Liver (tissue), 9 donors: ENCODE measurements around the gene PTPRN2. TPM values are rescaled to one million over a fixed set of nuclear protein-coding genes. Genes with fewer than 3 reads are reported as not detected.

ENCODE experiments used
- DNase-seq: peaks from one replicate; pipeline ENCODE4 v3.0.0-alpha.2; 2017; ENCODE audit warnings: low spot score
- H3K27ac ChIP-seq, 2 donors: one replicate each; pipeline ENCODE4 v1.7.0; 2013; ENCODE audit warnings: inconsistent platforms in 2 of 2, low read length in 2 of 2, control low read depth in 1 of 2, low read depth in 1 of 2, mild to moderate bottlenecking in 1 of 2
- H3K27me3 ChIP-seq, 4 donors: one replicate each; pipeline versions ENCODE4 v1.6.1 to v1.7.0; 2013; ENCODE audit warnings: low read length in 3 of 4, inconsistent platforms in 1 of 4, mild to moderate bottlenecking in 1 of 4, moderate library complexity in 1 of 4; ENCODE audit not compliant: control insufficient read depth in 4 of 4, insufficient read depth in 4 of 4
- H3K36me3 ChIP-seq, 4 donors: one replicate each; pipeline versions ENCODE4 v1.6.1 to v1.7.0; 2013; ENCODE audit warnings: low read length in 3 of 4, mild to moderate bottlenecking in 3 of 4, low read depth in 1 of 4, moderate library complexity in 1 of 4; ENCODE audit not compliant: control insufficient read depth in 4 of 4, insufficient read depth in 3 of 4
- H3K4me1 ChIP-seq, 4 donors: one replicate each; pipeline versions ENCODE4 v1.6.1 to v1.7.0; 2013; ENCODE audit warnings: low read length in 3 of 4, mild to moderate bottlenecking in 3 of 4, moderate library complexity in 1 of 4; ENCODE audit not compliant: control insufficient read depth in 4 of 4, insufficient read depth in 4 of 4
- H3K4me3 ChIP-seq, 3 donors: one replicate each; pipeline versions ENCODE4 v1.6.1 to v1.7.0; 2013; ENCODE audit warnings: low read length in 3 of 3, control low read depth in 1 of 3, low read depth in 1 of 3, mild to moderate bottlenecking in 1 of 3
- H3K9ac ChIP-seq, 2 donors: one replicate each; pipeline ENCODE4 v1.7.0; 2013; ENCODE audit warnings: low read length in 2 of 2, mild to moderate bottlenecking in 2 of 2, moderate library complexity in 2 of 2, control low read depth in 1 of 2, low read depth in 1 of 2
- H3K9me3 ChIP-seq, 4 donors: one replicate each; pipeline versions ENCODE4 v1.6.1 to v1.7.0; 2013; ENCODE audit warnings: low read length in 3 of 4; ENCODE audit not compliant: control insufficient read depth in 4 of 4
- FOXA1 ChIP-seq: IDR thresholded peaks from 2 replicates; pipeline ENCODE4 v1.6.1; 2016; ENCODE audit warnings: antibody characterized with exemption
- GABPA ChIP-seq, 2 donors: IDR thresholded peaks in 1 of 2; conservative IDR thresholded peaks in 1 of 2; 2 replicates each; pipeline ENCODE4 v1.6.1; 2016; ENCODE audit warnings: antibody characterized with exemption in 2 of 2, mild to moderate bottlenecking in 1 of 2, moderate library complexity in 1 of 2
- HNF4G ChIP-seq: IDR thresholded peaks from 2 replicates; pipeline ENCODE4 v1.6.1; 2016; ENCODE audit warnings: antibody characterized with exemption
- NR2F2 ChIP-seq: IDR thresholded peaks from 2 replicates; pipeline ENCODE4 v1.6.1; 2016; ENCODE audit warnings: antibody characterized with exemption
- RAD21 ChIP-seq, 2 donors: IDR thresholded peaks; 2 replicates each; pipeline ENCODE4 v1.6.1; 2016; ENCODE audit warnings: antibody characterized with exemption in 2 of 2, mild to moderate bottlenecking in 2 of 2
- RXRA ChIP-seq, 2 donors: IDR thresholded peaks; 2 replicates each; pipeline ENCODE4 v1.6.1; 2017 to 2018; ENCODE audit warnings: antibody characterized with exemption in 2 of 2, mild to moderate bottlenecking in 1 of 2
- TAF1 ChIP-seq: conservative IDR thresholded peaks from 2 replicates; pipeline ENCODE4 v1.6.1; 2016; ENCODE audit warnings: antibody characterized with exemption, mild to moderate bottlenecking
- YY1 ChIP-seq: IDR thresholded peaks from 2 replicates; pipeline ENCODE4 v1.6.1; 2016; ENCODE audit warnings: antibody characterized with exemption, mild to moderate bottlenecking
- WGBS: extraction: QIAGEN DNeasy Blood & Tissue Kit; methylation state at CpG from one replicate; pipeline ENCODE4 v1.1.7; 2013; 5-methylcytosine and 5-hydroxymethylcytosine counted together
- polyA plus RNA-seq, 2 donors: library from polyadenylated mRNA; stranded (reverse) in 1 of 2; unstranded in 1 of 2; fragments of 200-250 nt in 1 of 2; fragments of >200 nt in 1 of 2; fragmentation: Nextera tagmentation in 1 of 2; extraction: Ambion mirVana in 1 of 2; gene quantifications; one replicate each; pipeline versions ENCODE4 v1.2.1 to v1.2.3, GENCODE V29; 2013 to 2015
- total RNA-seq, 2 donors: library from RNA; depleted of rRNA; stranded (reverse); fragments of >200 nt; gene quantifications; one replicate each; pipeline ENCODE4 v1.2.3, GENCODE V29; 2014
- TF ChIP-seq, protein P1 (sequence below): IDR thresholded peaks from 2 replicates; pipeline ENCODE4 v1.6.1; 2016; ENCODE audit warnings: antibody characterized with exemption
- TF ChIP-seq, protein P2 (sequence below): fragments of 150-350 bp; IDR thresholded peaks from 2 replicates; pipeline ENCODE4 v1.5.1; 2017; ENCODE audit warnings: improper control_type of control experiment, low read depth, low read length; ENCODE audit not compliant: missing input control
- TF ChIP-seq, protein P3 (sequence below): IDR thresholded peaks from 2 replicates; pipeline ENCODE4 v1.6.1; 2016; ENCODE audit warnings: antibody characterized with exemption, mild to moderate bottlenecking
- donor health status: healthy.
- donor health status: healthy.
- donor health status: healthy.
- donor health status: healthy.
- donor health status: healthy.

The PTPRN2 gene
- total and polyA plus RNA-seq, 4 donors: 0.75 to 1.9 (median 1.1) TPM

DNA sequence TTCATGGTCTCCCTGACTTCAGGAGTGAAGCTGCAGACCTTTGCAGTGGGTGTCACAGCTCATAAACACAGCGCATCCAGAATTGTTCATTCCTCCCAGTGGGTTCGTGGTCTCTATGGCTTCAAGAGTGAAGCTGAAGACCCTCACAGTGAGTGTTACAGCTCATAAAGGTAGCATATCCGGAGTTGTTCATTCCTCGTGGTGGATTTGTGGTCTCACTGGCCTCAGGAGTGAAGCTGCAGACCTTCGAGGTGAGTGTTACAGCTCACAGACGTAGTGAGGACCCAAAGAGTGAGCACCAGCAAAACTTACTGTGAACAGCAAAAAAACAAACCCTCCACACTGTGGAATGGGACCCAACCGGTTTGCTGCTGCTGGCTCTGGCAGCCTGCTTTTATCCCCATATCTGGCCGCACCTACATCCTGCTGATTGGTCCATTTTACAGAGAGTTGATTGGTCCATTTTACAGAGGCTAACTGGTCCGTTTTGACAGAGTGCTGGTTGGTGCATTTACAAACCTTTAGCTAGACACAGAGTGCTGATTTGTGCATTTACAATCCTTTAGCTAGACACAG is 308.8 kb downstream of the PTPRN2 start (continued):
- TF ChIP-seq, protein P1, sequence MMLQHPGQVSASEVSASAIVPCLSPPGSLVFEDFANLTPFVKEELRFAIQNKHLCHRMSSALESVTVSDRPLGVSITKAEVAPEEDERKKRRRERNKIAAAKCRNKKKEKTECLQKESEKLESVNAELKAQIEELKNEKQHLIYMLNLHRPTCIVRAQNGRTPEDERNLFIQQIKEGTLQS: no peak

DNA sequence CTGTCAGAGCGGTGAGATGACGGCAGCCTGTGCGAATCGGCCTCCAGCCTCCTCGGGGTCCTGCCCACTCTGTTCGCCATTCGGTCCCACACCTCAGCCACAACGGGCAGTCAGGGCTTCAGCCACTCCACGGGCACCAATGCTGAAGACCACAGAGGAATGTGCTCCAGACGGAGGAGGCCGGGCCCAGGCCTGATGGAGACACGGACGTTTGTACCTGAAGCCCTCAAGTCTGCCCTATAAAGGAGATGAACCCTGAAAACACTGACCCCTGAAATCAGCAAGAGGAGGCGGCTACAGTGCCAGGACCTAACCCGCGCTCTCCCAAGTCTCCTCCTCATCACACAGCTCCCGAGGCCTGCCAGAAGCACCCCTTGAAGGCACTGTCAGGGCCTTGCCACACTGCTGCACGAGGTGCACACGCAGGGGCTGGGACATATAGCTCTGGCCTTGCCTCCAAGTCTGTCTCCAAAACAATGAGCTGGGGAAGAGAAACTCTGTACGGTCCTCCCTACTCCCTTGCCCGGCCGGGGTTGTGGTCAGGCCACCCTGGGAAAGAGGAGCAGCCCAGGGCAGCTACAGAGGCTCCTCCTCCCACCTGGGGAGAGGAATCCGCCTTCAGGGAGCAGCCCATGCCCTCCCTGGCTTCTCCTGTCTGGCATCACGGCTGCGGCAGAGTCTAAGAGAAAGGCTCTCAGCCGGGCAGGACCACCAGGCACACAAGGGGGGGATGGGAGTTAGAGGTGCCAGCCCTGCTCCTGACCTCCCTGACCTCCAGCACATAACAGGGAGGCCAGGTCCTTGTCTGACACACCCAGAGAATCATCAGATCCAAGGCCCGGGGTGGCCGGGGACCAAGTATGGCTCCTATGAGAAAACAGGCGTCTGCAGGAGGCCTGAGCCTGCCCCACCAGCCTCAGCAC is 310.1 kb downstream of the PTPRN2 start:
- no peak overlapping the region for H3K9ac ChIP-seq
- no peak overlapping the region for H3K4me3 ChIP-seq
- DNase-seq: no peak
- no peak overlapping the region for H3K27ac ChIP-seq
- H3K9me3 ChIP-seq: no peaks in the 10 kb centered on the region
- H3K4me1 ChIP-seq: no peaks in the 10 kb centered on the region
- 81% methylated on average over 29 of the region's 29 CpGs for WGBS
- TF ChIP-seq HNF4G: no peak
- no peak for TF ChIP-seq NR2F2
- TF ChIP-seq YY1: no peak
- TF ChIP-seq RAD21 (IDR thresholded peaks at IDR 0.05): no peak
- TF ChIP-seq, protein P2, sequence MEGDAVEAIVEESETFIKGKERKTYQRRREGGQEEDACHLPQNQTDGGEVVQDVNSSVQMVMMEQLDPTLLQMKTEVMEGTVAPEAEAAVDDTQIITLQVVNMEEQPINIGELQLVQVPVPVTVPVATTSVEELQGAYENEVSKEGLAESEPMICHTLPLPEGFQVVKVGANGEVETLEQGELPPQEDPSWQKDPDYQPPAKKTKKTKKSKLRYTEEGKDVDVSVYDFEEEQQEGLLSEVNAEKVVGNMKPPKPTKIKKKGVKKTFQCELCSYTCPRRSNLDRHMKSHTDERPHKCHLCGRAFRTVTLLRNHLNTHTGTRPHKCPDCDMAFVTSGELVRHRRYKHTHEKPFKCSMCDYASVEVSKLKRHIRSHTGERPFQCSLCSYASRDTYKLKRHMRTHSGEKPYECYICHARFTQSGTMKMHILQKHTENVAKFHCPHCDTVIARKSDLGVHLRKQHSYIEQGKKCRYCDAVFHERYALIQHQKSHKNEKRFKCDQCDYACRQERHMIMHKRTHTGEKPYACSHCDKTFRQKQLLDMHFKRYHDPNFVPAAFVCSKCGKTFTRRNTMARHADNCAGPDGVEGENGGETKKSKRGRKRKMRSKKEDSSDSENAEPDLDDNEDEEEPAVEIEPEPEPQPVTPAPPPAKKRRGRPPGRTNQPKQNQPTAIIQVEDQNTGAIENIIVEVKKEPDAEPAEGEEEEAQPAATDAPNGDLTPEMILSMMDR: no peak
- TF ChIP-seq FOXA1: no peak
- TF ChIP-seq, protein P1: no peak
- no peak for TF ChIP-seq RXRA (IDR thresholded peaks at IDR 0.05)
- no peak for TF ChIP-seq GABPA (IDR thresholded peaks at IDR 0.05 in 1 of 2, conservative IDR thresholded peaks at IDR 0.05 in 1 of 2)
- TF ChIP-seq TAF1: no peak
- TF ChIP-seq, protein P3, sequence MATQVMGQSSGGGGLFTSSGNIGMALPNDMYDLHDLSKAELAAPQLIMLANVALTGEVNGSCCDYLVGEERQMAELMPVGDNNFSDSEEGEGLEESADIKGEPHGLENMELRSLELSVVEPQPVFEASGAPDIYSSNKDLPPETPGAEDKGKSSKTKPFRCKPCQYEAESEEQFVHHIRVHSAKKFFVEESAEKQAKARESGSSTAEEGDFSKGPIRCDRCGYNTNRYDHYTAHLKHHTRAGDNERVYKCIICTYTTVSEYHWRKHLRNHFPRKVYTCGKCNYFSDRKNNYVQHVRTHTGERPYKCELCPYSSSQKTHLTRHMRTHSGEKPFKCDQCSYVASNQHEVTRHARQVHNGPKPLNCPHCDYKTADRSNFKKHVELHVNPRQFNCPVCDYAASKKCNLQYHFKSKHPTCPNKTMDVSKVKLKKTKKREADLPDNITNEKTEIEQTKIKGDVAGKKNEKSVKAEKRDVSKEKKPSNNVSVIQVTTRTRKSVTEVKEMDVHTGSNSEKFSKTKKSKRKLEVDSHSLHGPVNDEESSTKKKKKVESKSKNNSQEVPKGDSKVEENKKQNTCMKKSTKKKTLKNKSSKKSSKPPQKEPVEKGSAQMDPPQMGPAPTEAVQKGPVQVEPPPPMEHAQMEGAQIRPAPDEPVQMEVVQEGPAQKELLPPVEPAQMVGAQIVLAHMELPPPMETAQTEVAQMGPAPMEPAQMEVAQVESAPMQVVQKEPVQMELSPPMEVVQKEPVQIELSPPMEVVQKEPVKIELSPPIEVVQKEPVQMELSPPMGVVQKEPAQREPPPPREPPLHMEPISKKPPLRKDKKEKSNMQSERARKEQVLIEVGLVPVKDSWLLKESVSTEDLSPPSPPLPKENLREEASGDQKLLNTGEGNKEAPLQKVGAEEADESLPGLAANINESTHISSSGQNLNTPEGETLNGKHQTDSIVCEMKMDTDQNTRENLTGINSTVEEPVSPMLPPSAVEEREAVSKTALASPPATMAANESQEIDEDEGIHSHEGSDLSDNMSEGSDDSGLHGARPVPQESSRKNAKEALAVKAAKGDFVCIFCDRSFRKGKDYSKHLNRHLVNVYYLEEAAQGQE: no peak
- no peaks in the 10 kb centered on the region for H3K36me3 ChIP-seq
- H3K27me3 ChIP-seq: no peaks in the 10 kb centered on the region
